ENCODE measurements around the gene PCSK9.

Gene PCSK9

GRCh38 chr1:55048453-55049270 is 9.3 kb downstream of the PCSK9 start:
- DNase-seq (ENCODE audit: low spot score): no peak
- in situ Hi-C loops (cut with MboI; ENCODE audit: low pct_unique_long_range_greater_than_20kb, low sequenced_read_pairs, unreplicated experiment): no loop called here
- TF ChIP-seq, protein P1, sequence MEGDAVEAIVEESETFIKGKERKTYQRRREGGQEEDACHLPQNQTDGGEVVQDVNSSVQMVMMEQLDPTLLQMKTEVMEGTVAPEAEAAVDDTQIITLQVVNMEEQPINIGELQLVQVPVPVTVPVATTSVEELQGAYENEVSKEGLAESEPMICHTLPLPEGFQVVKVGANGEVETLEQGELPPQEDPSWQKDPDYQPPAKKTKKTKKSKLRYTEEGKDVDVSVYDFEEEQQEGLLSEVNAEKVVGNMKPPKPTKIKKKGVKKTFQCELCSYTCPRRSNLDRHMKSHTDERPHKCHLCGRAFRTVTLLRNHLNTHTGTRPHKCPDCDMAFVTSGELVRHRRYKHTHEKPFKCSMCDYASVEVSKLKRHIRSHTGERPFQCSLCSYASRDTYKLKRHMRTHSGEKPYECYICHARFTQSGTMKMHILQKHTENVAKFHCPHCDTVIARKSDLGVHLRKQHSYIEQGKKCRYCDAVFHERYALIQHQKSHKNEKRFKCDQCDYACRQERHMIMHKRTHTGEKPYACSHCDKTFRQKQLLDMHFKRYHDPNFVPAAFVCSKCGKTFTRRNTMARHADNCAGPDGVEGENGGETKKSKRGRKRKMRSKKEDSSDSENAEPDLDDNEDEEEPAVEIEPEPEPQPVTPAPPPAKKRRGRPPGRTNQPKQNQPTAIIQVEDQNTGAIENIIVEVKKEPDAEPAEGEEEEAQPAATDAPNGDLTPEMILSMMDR (IDR thresholded peaks at IDR 0.05; ENCODE audit: extremely low read depth, insufficient read depth, missing control alignments): no peak

- in situ Hi-C loops (cut with MboI; ENCODE audit: low pct_unique_long_range_greater_than_20kb, low sequenced_read_pairs, unreplicated experiment): no loop called here
- TF ChIP-seq, protein P1 (IDR thresholded peaks at IDR 0.05; ENCODE audit: extremely low read depth, insufficient read depth, missing control alignments): no peak
- DNase-seq (ENCODE audit: low spot score): no peak
Observed at GRCh38 chr1:55049271-55049913, 10.0 kb downstream of the PCSK9 start.

DNA sequence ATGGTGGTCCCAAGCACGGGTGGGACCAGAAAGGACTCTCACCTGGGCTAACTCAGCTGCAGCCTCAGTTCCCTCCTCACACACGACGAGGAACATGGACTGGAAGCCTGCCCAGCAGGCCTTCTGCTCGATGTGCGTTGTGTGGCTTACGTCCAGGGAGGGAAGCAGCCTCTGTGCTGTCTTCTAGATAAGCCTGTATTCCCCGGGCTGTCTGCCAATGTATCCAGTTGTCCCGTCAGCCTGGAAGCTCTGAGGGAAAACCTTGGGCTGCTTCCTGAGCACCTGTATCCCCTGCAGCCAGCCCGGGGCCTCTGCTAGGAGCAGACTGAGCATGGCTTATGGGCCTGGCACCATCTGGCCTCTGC is 10.5 kb downstream of the PCSK9 start:
- TF ChIP-seq, protein P1 (IDR thresholded peaks at IDR 0.05; ENCODE audit: extremely low read depth, insufficient read depth, missing control alignments): no peak
- no peak for DNase-seq (ENCODE audit: low spot score)
- in situ Hi-C loops (cut with MboI; ENCODE audit: low pct_unique_long_range_greater_than_20kb, low sequenced_read_pairs, unreplicated experiment): no loop called here

- TF ChIP-seq, protein P1 (IDR thresholded peaks at IDR 0.05; ENCODE audit: extremely low read depth, insufficient read depth, missing control alignments): no peak
- no peak for DNase-seq (ENCODE audit: low spot score)
- in situ Hi-C loops (cut with MboI; ENCODE audit: low pct_unique_long_range_greater_than_20kb, low sequenced_read_pairs, unreplicated experiment): no loop called here
Observed at GRCh38 chr1:55050283-55050682, 10.9 kb downstream of the PCSK9 start.

GRCh38 chr1:55051169-55051568 is 11.8 kb downstream of the PCSK9 start:
- TF ChIP-seq, protein P1 (IDR thresholded peaks at IDR 0.05; ENCODE audit: extremely low read depth, insufficient read depth, missing control alignments): no peak
- in situ Hi-C loops (cut with MboI; ENCODE audit: low pct_unique_long_range_greater_than_20kb, low sequenced_read_pairs, unreplicated experiment): no loop called here
- no peak for DNase-seq (ENCODE audit: low spot score)

DNA sequence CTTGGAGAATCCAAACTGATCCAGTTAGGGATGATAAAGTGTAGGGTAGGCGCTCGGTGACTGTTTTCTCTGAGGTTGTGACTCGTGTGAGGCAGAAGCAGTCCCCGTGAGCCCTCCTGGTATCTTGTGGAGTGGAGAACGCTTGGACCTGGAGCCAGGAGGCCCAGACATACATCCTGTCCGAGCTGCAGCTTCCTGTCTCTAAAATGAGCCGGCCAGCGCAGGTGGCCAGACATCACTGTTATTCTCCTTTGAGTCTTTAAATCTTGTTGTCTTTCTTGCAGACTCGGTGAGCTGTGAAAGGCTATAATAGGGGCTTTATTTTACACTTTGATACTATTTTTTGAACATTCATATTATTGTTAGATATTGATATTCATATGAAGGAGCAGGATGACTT is 12.3 kb downstream of the PCSK9 start:
- in situ Hi-C loops (cut with MboI; ENCODE audit: low pct_unique_long_range_greater_than_20kb, low sequenced_read_pairs, unreplicated experiment): no loop called here
- TF ChIP-seq, protein P1 (IDR thresholded peaks at IDR 0.05; ENCODE audit: extremely low read depth, insufficient read depth, missing control alignments): no peak
- no peak for DNase-seq (ENCODE audit: low spot score)

All from GM13977 (cell line).